ENCODE data around the gene CEP19.
A peak's percentile ranks its signal among the peaks of the same experiment; 100 is the strongest.
"Not testable (repeated sequence)": the region's sequence is repeated elsewhere in the genome, so short reads cannot be mapped to it uniquely, and the experiment has no call there.

Gene CEP19

GRCh38 chr3:196711838-196712513 lies at the start of gene CEP19, which contains the start of gene PIGX:
Gene CEP19, minus strand, starts transcription at chr3:196712250. Its CDS starts 3,593 bp downstream, at chr3:196708657.
Gene PIGX, plus strand, starts transcription at chr3:196712377.
- DNase-seq (ENCODE audit: low read depth): peak; percentile 77
- peak within 1 kb of the TSS; percentile 75 for H3K4me3 ChIP-seq (ENCODE audit: control insufficient read depth, low read depth, low read length)
- TF ChIP-seq CTCF (conservative IDR thresholded peaks at IDR 0.05; ENCODE audit: control insufficient read depth, insufficient read depth, low read depth, low read length): no peak

GRCh38 chr3:196757876-196758739 lies 46.1 kb upstream of the CEP19 start:
- DNase-seq (ENCODE audit: low read depth): peak; percentile 92
- no peak overlapping the region for H3K4me3 ChIP-seq (ENCODE audit: control insufficient read depth, low read depth, low read length)
- no peak for TF ChIP-seq CTCF (conservative IDR thresholded peaks at IDR 0.05; ENCODE audit: control insufficient read depth, insufficient read depth, low read depth, low read length)

- no peak for TF ChIP-seq CTCF (conservative IDR thresholded peaks at IDR 0.05; ENCODE audit: control insufficient read depth, insufficient read depth, low read depth, low read length)
- no peak overlapping the region for H3K4me3 ChIP-seq (ENCODE audit: control insufficient read depth, low read depth, low read length)
- no peak for DNase-seq (ENCODE audit: low read depth)
Observed at GRCh38 chr3:196756732-196757131, 44.7 kb upstream of the CEP19 start.

GRCh38 chr3:196754091-196754981 lies 42.3 kb upstream of the CEP19 start:
- no peak for TF ChIP-seq CTCF (conservative IDR thresholded peaks at IDR 0.05; ENCODE audit: control insufficient read depth, insufficient read depth, low read depth, low read length)
- DNase-seq (ENCODE audit: low read depth): peak; percentile 48
- H3K4me3 ChIP-seq (ENCODE audit: control insufficient read depth, low read depth, low read length): no peak overlapping the region

- DNase-seq (ENCODE audit: low read depth): no peak
- no peak for TF ChIP-seq CTCF (conservative IDR thresholded peaks at IDR 0.05; ENCODE audit: control insufficient read depth, insufficient read depth, low read depth, low read length)
- H3K4me3 ChIP-seq (ENCODE audit: control insufficient read depth, low read depth, low read length): no peak overlapping the region
Observed at GRCh38 chr3:196753201-196753600, 41.2 kb upstream of the CEP19 start.

GRCh38 chr3:196749125-196749524 lies 37.1 kb upstream of the CEP19 start:
- TF ChIP-seq CTCF (conservative IDR thresholded peaks at IDR 0.05; ENCODE audit: control insufficient read depth, insufficient read depth, low read depth, low read length): no peak
- DNase-seq (ENCODE audit: low read depth): no peak
- no peak overlapping the region for H3K4me3 ChIP-seq (ENCODE audit: control insufficient read depth, low read depth, low read length)

- not testable (repeated sequence) for DNase-seq (ENCODE audit: low read depth); H3K4me3 ChIP-seq (ENCODE audit: control insufficient read depth, low read depth, low read length)
Observed at GRCh38 chr3:196743569-196743968, 31.5 kb upstream of the CEP19 start.
